Testis (tissue), 2 donors: ENCODE data around the gene PLAAT5.

ENCODE experiments used
- CTCF ChIP-seq, 3 experiments: fragments of 450-650 bp in 2 of 3; fragments of 200-600 bp in 1 of 3; sonication (generic) in 1 of 3; IDR thresholded peaks; one replicate each; pipeline ENCODE4 v1.5.1; 2016 to 2019; ENCODE audit warnings: antibody characterized with exemption in 3 of 3, mild to moderate bottlenecking in 2 of 3, moderate library complexity in 1 of 3
- POLR2A ChIP-seq: fragments of 450-650 bp; IDR thresholded peaks from one replicate; pipeline ENCODE4 v1.6.1; 2017; ENCODE audit warnings: antibody characterized with exemption, mild to moderate bottlenecking, moderate library complexity

- TF ChIP-seq CTCF (IDR thresholded peaks at IDR 0.05), result peak; percentile 72 to 94 (median 86)
- TF ChIP-seq POLR2A, result no peak
Observed at GRCh38 chr11:63478896-63479295, 12.1 kb downstream of the PLAAT5 start.
